ENCODE measurements around the gene SCTR. TPM values are rescaled to one million over a fixed set of nuclear protein-coding genes. Genes with fewer than 3 reads are reported as not detected.

Gene SCTR
- total RNA-seq, 1 experiment from 2014 or later, result not detected

- Histone ChIP-seq H3K9ac (ENCODE audit: low read length) (no peak overlapping the region), H3K79me2 (ENCODE audit: low read length) (no peaks in the 10 kb centered on the region), H3K4me3 (ENCODE audit: low read length) (no peak overlapping the region), H3K4me2 (ENCODE audit: low read length) (no peak overlapping the region), H4K20me1 (ENCODE audit: low read length) (no peaks in the 10 kb centered on the region), H3K9me3 (ENCODE audit: low read length) (no peaks in the 10 kb centered on the region), H2AFZ (ENCODE audit: low read length) (no peak overlapping the region), H3F3A (ENCODE audit: low read length, unreplicated experiment) (no peaks in the 10 kb centered on the region), H3K9me2 (replicated peaks; ENCODE audit: low read length) (no peaks in the 10 kb centered on the region), H3K27me3 (ENCODE audit: low read length) (no peaks in the 10 kb centered on the region), H3K4me1 (ENCODE audit: insufficient read depth, low read length) (peaks cover 11% of the 10 kb centered on the region), H3K36me3 (ENCODE audit: low read depth, low read length) (no peaks in the 10 kb centered on the region), H3K27ac (ENCODE audit: low read length) (no peak overlapping the region)
- intact Hi-C loops (cut with micrococcal nuclease), result no loop called here
- BruUV-seq (replicated peaks), result no TSS peak
- TF ChIP-seq EZH2phosphoT487 (IDR thresholded peaks at IDR 0.05; ENCODE audit: borderline replicate concordance, low read length), result no peak
- TF ChIP-seq EZH2 (IDR thresholded peaks at IDR 0.05; ENCODE audit: low read length, unreplicated experiment), result no peak
- no peak for TF ChIP-seq CTCF (conservative IDR thresholded peaks at IDR 0.05; ENCODE audit: low read depth, low read length)
- POLR2A ChIA-PET (ENCODE audit: unreplicated experiment), result no interaction called here
- DNase-seq (no peak), ATAC-seq (no peak)
- CTCF ChIA-PET, result no interaction called here
Observed at GRCh38 chr2:119494163-119494790, 30.0 kb downstream of the SCTR start.

GRCh38 chr2:119491776-119492525 is 32.3 kb downstream of the SCTR start:
- H3K27me3 ChIP-seq (ENCODE audit: low read length), result no peaks in the 10 kb centered on the region
- 0 out of 2 replicates have a peak overlapping the region, but pooled peaks have one; percentile 1 for H3K27ac ChIP-seq (ENCODE audit: low read length)
- H3K4me2 ChIP-seq (ENCODE audit: low read length), result peak overlapping the region; percentile 60
- peaks cover 11% of the 10 kb centered on the region for H3K4me1 ChIP-seq (ENCODE audit: insufficient read depth, low read length)
- ATAC-seq (peak; percentile 97), DNase-seq (peak; percentile 92)
- no peak overlapping the region for H3K9ac ChIP-seq (ENCODE audit: low read length)
- H3F3A ChIP-seq (ENCODE audit: low read length, unreplicated experiment), result no peaks in the 10 kb centered on the region
- no peaks in the 10 kb centered on the region for H3K36me3 ChIP-seq (ENCODE audit: low read depth, low read length)
- intact Hi-C loops (cut with micrococcal nuclease), result no loop called here
- H3K9me3 ChIP-seq (ENCODE audit: low read length), result no peaks in the 10 kb centered on the region
- TF ChIP-seq CTCF (conservative IDR thresholded peaks at IDR 0.05; ENCODE audit: low read depth, low read length), result no peak
- no peak for TF ChIP-seq EZH2phosphoT487 (IDR thresholded peaks at IDR 0.05; ENCODE audit: borderline replicate concordance, low read length)
- TF ChIP-seq EZH2 (IDR thresholded peaks at IDR 0.05; ENCODE audit: low read length, unreplicated experiment), result no peak
- no peaks in the 10 kb centered on the region for H3K9me2 ChIP-seq (replicated peaks; ENCODE audit: low read length)
- peak overlapping the region; percentile 25 for H2AFZ ChIP-seq (ENCODE audit: low read length)
- no TSS peak for BruUV-seq (replicated peaks)
- H3K4me3 ChIP-seq (ENCODE audit: low read length), result no peak overlapping the region
- no peaks in the 10 kb centered on the region for H3K79me2 ChIP-seq (ENCODE audit: low read length)
- no peaks in the 10 kb centered on the region for H4K20me1 ChIP-seq (ENCODE audit: low read length)
- ChIA-PET CTCF (no interaction called here), POLR2A (ENCODE audit: unreplicated experiment) (no interaction called here)

- DNase-seq (no peak), ATAC-seq (no peak)
- Histone ChIP-seq H3K9me3 (ENCODE audit: low read length) (no peaks in the 10 kb centered on the region), H3K9me2 (replicated peaks; ENCODE audit: low read length) (no peaks in the 10 kb centered on the region), H3K79me2 (ENCODE audit: low read length) (no peaks in the 10 kb centered on the region), H3F3A (ENCODE audit: low read length, unreplicated experiment) (no peaks in the 10 kb centered on the region), H3K4me1 (ENCODE audit: insufficient read depth, low read length) (peaks cover 11% of the 10 kb centered on the region), H3K4me3 (ENCODE audit: low read length) (no peak overlapping the region), H2AFZ (ENCODE audit: low read length) (no peak overlapping the region), H3K9ac (ENCODE audit: low read length) (no peak overlapping the region), H3K4me2 (ENCODE audit: low read length) (no peak overlapping the region), H3K27me3 (ENCODE audit: low read length) (no peaks in the 10 kb centered on the region), H4K20me1 (ENCODE audit: low read length) (no peaks in the 10 kb centered on the region), H3K27ac (ENCODE audit: low read length) (no peak overlapping the region), H3K36me3 (ENCODE audit: low read depth, low read length) (no peaks in the 10 kb centered on the region)
- BruUV-seq (replicated peaks), result no TSS peak
- no peak for TF ChIP-seq CTCF (conservative IDR thresholded peaks at IDR 0.05; ENCODE audit: low read depth, low read length)
- no peak for TF ChIP-seq EZH2phosphoT487 (IDR thresholded peaks at IDR 0.05; ENCODE audit: borderline replicate concordance, low read length)
- TF ChIP-seq EZH2 (IDR thresholded peaks at IDR 0.05; ENCODE audit: low read length, unreplicated experiment), result no peak
- ChIA-PET CTCF (no interaction called here), POLR2A (ENCODE audit: unreplicated experiment) (no interaction called here)
- intact Hi-C loops (cut with micrococcal nuclease), result no loop called here
Observed at GRCh38 chr2:119490653-119491195, 33.6 kb downstream of the SCTR start.
